ENCODE results near the gene ADRM1. TPM values are rescaled to one million over a fixed set of nuclear protein-coding genes. Genes with fewer than 3 reads are reported as not detected.

Gene ADRM1
- total and polyA plus RNA-seq, 10 of the 15 experiments (the other 5 are each of a cell fraction or from before 2014, with no cell fraction given) = 3.4 to 213 (median 95.9) TPM

DNA sequence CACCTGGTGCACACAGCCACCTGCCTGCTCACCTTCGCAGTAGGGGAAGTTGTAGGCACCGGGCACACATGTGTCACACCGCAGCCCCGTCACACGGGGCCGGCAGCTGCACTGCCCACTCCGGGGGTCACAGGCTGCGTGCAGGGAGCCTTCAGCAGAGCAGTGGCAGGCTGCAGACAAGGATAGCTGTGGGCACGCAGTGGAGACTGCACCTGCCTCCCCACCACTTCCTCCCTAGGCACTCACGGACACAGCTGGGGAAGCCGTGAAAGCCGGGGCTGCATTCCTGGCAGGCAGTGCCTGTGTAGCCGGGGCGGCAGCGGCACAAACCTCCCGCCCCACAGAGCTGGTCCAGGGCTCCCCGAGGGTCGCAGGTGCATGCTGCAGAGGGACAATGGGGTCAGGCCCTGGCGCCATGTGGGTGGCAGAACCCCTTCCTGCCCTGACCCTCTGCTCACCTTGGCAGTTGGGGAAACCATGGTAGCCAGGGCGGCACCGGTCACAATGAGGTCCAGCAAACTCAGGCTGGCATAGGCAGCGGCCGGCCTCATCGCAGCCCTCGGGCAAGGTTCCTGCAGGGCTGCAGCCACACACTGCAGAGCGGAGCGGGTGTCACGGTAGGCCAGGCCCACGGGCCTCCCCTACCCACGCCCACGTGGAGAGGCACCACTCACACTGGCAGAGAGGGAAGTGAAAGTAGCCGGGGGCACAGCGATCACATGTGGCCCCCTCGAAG, 34.9 kb downstream of the ADRM1 start (continued):
- TF ChIP-seq, protein P1, sequence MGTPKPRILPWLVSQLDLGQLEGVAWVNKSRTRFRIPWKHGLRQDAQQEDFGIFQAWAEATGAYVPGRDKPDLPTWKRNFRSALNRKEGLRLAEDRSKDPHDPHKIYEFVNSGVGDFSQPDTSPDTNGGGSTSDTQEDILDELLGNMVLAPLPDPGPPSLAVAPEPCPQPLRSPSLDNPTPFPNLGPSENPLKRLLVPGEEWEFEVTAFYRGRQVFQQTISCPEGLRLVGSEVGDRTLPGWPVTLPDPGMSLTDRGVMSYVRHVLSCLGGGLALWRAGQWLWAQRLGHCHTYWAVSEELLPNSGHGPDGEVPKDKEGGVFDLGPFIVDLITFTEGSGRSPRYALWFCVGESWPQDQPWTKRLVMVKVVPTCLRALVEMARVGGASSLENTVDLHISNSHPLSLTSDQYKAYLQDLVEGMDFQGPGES (IDR thresholded peaks at IDR 0.05) = no peak
- TF ChIP-seq ZBED1 (IDR thresholded peaks at IDR 0.05; ENCODE audit: borderline replicate concordance) = no peak
- TF ChIP-seq CBFB (IDR thresholded peaks at IDR 0.05; ENCODE audit: low read depth) = no peak
- no peak for TF ChIP-seq POLR2AphosphoS2 (IDR thresholded peaks at IDR 0.05; ENCODE audit: low read depth, low read length)
- TF ChIP-seq, protein P2, sequence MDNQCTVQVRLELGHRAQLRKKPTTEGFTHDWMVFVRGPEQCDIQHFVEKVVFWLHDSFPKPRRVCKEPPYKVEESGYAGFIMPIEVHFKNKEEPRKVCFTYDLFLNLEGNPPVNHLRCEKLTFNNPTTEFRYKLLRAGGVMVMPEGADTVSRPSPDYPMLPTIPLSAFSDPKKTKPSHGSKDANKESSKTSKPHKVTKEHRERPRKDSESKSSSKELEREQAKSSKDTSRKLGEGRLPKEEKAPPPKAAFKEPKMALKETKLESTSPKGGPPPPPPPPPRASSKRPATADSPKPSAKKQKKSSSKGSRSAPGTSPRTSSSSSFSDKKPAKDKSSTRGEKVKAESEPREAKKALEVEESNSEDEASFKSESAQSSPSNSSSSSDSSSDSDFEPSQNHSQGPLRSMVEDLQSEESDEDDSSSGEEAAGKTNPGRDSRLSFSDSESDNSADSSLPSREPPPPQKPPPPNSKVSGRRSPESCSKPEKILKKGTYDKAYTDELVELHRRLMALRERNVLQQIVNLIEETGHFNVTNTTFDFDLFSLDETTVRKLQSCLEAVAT (IDR thresholded peaks at IDR 0.05) = no peak
- no peak for TF ChIP-seq SUZ12 (IDR thresholded peaks at IDR 0.05; ENCODE audit: unreplicated experiment)
- TF ChIP-seq CHD4 (IDR thresholded peaks at IDR 0.05) = no peak
- TF ChIP-seq SREBF1 (IDR thresholded peaks at IDR 0.05; ENCODE audit: low read length) = no peak
- TF ChIP-seq EZH2 (IDR thresholded peaks at IDR 0.05; ENCODE audit: borderline replicate concordance, control insufficient read depth, low read depth, low read length) = no peak
- no peak for TF ChIP-seq RELB (IDR thresholded peaks at IDR 0.05; ENCODE audit: low read depth)
- TF ChIP-seq TCF12 (IDR thresholded peaks at IDR 0.05; ENCODE audit: low read depth, low read length) = peak; percentile 98
- TF ChIP-seq HCFC1 (IDR thresholded peaks at IDR 0.05; ENCODE audit: low read length) = no peak
- no peak for TF ChIP-seq USF2 (IDR thresholded peaks at IDR 0.05; ENCODE audit: borderline replicate concordance, low read depth, low read length)
- peak; percentile 8; the same call in 1 of the 2 replicates for TF ChIP-seq POLR2A (IDR thresholded peaks at IDR 0.05; ENCODE audit: low read depth, low read length)
- TF ChIP-seq ESRRA (IDR thresholded peaks at IDR 0.05; ENCODE audit: low read length) = no peak
- TF ChIP-seq, protein P3, sequence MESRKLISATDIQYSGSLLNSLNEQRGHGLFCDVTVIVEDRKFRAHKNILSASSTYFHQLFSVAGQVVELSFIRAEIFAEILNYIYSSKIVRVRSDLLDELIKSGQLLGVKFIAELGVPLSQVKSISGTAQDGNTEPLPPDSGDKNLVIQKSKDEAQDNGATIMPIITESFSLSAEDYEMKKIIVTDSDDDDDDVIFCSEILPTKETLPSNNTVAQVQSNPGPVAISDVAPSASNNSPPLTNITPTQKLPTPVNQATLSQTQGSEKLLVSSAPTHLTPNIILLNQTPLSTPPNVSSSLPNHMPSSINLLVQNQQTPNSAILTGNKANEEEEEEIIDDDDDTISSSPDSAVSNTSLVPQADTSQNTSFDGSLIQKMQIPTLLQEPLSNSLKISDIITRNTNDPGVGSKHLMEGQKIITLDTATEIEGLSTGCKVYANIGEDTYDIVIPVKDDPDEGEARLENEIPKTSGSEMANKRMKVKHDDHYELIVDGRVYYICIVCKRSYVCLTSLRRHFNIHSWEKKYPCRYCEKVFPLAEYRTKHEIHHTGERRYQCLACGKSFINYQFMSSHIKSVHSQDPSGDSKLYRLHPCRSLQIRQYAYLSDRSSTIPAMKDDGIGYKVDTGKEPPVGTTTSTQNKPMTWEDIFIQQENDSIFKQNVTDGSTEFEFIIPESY (IDR thresholded peaks at IDR 0.05) = no peak
- TF ChIP-seq ATF7 (IDR thresholded peaks at IDR 0.05; ENCODE audit: low read depth) = no peak
- no peak for TF ChIP-seq SIN3A (IDR thresholded peaks at IDR 0.05; ENCODE audit: low read depth, low read length)
- no peak for TF ChIP-seq KLF5 (IDR thresholded peaks at IDR 0.05; ENCODE audit: partially characterized antibody)
- no peak for TF ChIP-seq MXI1 (IDR thresholded peaks at IDR 0.05; ENCODE audit: low read depth, low read length)
- no peak for TF ChIP-seq RCOR1 (conservative IDR thresholded peaks at IDR 0.05; ENCODE audit: low read depth, low read length)
- no peak for TF ChIP-seq ZSCAN29 (IDR thresholded peaks at IDR 0.05)
- no peak for TF ChIP-seq PML (IDR thresholded peaks at IDR 0.05; ENCODE audit: low read length)
- no peak for TF ChIP-seq SIX5 (IDR thresholded peaks at IDR 0.05; ENCODE audit: low read depth, low read length, severe bottlenecking)
- TF ChIP-seq YBX1 (IDR thresholded peaks at IDR 0.05) = no peak
